HG02623 (cell line): ENCODE measurements around the gene NEK10.
"Not testable (repeated sequence)": the region's sequence is repeated elsewhere in the genome, so short reads cannot be mapped to it uniquely, and the experiment has no call there.

ENCODE experiments used
- ATAC-seq: cut with Tn5 transposase; IDR thresholded peaks from one replicate; pipeline ENCODE4 v1.9.1; 2021; ENCODE audit warnings: moderate library complexity; ENCODE audit not compliant: unreplicated experiment

Gene NEK10

GRCh38 chr3:27317096-27317495 is 52.1 kb downstream of the NEK10 start:
- no peak for ATAC-seq

- ATAC-seq: no peak
Observed at GRCh38 chr3:27315003-27315402, 54.2 kb downstream of the NEK10 start.

DNA sequence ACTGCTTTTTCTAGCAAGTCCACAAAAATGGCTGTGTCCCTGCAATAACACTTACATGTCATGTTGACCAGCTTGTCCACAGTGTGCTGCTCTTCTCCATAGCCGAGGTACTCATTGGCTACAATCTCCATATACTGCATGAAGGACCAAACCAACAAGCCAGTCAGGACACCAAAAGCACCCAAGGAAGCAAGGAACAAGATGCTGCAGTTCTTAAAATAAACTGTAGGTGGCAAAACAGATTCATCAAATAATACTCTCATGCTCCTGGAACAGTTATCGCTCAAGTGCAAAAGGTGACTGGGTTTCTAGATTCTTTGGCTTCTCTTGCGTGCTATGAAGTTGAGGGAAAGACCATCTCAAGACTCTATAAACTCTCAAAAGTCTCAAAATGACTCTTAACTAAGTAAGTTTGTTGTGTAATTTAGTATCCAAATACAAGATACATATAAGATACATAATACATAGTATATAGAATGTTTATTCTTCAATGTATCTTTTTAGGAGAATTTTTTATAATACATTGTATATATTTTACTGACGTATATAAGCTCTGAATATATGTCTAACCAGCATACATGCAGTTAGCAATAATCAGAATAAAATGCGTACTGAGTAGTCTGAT is 57.0 kb downstream of the NEK10 start:
- ATAC-seq: peak; percentile 90

- ATAC-seq: no peak
Observed at GRCh38 chr3:27311400-27311799, 57.8 kb downstream of the NEK10 start.

DNA sequence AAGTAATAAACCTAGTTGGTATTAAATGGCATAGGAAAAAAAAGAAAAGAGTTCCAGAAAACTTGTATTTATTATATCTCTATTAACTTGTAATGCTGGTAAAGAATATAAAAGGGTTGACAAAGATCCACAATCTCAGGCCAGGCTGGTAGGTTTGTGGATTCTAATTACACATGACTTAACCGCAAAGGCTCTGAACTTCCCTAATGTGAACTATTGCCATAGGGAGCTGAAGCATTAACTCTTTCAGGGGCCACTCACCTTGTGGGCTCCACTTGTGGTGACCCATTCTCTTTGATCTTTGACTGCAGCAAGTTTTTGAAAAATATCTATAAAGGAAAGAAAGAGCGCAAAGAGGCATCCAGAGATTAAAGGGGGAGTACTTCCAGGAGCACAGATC is 58.5 kb downstream of the NEK10 start:
- ATAC-seq: no peak

GRCh38 chr3:27307566-27307965 is 61.6 kb downstream of the NEK10 start:
- no peak for ATAC-seq

DNA sequence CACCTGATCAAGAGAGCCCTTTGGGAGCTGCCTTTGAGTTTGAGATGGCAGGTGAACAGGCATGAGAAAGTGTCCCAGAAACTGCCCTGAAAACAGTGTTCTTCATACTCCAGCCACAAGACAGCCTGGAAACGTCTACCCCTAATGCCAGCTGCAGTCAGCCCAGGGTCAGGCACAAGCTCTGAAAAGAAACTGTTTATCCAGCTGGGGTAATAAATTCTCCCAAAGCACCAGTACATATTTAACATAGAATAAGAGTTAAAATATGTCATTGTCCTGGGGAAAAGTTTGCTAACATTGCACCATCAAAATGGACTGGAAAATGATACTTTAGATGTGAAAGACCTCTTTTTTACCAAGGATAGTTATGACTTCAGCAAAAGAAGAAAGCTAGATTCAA is 66.3 kb downstream of the NEK10 start:
- ATAC-seq: no peak

GRCh38 chr3:27298981-27299380 is 70.2 kb downstream of the NEK10 start:
- ATAC-seq: not testable (repeated sequence)

DNA sequence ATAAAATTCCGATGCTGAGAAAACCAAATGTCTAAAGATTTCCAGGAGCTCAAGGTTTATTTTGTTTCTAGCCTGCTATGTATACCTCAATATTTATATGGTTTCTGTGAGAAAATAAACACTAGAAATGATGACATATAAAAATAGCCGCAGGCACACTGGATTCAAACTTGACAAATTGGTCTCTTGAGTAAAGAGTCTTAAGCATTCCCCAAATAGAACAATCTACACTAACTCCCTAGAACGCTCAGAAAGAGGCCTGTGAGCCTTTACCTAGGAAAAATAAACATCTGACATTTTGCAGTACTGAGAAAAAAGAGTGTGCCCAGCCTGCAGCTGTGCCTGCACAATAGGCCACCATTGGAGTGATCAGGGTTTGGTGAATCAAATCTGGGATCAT is 75.2 kb downstream of the NEK10 start:
- no peak for ATAC-seq

DNA sequence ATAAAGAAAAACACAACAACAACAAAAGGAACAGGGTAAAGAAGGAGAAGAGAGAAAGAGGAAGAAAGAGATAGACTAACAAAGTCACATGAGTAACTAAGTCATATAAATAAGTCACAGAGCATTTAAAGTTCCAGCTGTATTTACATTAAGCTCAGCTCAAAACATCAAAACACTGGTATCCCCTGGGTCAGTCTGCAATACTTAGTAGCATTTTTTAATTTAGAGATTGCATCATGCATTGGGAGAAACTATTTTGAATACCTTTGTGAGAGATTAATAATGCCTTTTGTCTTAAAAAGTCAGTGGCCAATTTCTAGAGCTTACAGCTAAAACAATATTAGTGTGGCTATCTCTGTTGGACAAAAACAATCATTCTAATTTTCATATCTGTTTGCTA is 78.4 kb downstream of the NEK10 start:
- no peak for ATAC-seq

- no peak for ATAC-seq
Observed at GRCh38 chr3:27289769-27290413, 79.3 kb downstream of the NEK10 start.

DNA sequence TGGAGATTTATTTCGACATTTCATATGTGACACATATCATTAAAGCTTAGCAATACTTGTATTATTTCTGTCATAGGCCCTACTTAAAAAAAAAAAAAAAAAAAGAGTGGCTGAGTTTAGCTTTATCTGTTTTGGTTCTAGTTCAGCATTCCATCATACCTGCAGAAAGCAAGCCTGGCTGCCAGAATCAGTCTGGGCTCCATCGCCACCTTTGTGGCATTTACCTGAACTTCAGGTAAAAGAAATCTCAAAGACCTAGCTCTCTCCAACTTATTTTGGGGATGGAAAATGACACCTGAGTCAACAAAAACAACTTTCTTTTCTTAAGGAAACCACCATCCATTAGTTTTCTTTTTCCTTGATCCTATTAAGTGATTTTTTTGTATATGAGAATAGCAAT is 82.1 kb downstream of the NEK10 start:
- ATAC-seq: no peak

DNA sequence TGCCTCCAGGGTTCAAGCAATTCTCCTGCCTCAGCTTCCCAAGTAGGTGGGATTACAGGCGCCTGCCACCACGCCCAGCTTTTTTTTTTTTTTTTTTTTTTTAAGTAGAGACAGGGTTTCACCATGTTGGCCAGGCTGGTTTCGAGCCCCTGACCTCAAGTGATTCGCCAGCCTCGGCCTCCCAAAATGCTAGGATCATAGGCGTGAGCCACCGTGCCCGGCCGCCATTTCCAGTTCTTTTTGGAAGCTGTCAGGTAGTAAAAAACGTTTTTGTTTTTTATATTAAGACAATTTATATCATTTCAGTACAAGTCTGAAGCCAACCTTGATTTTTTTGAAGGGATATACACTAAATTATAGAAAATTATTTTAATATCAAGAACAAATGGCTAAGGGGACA is 82.7 kb downstream of the NEK10 start:
- not testable (repeated sequence) for ATAC-seq

DNA sequence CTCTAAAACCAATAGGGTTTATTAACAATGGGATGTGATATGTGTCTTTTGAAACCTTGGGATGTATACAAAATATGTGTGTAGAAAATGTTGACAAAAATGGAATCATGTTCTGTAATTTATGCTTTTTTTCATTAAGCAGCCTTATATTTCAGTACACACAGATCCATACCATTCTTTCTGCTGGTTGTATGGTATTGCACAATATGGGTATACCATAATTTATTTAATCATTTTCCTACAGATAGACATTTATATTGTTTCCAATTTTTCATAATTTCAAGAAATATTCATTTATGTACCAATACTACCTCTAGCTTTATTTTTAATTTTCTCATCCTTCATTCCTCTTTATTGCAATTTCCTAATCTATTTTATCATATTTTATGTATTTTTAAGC is 83.5 kb downstream of the NEK10 start:
- ATAC-seq: no peak

DNA sequence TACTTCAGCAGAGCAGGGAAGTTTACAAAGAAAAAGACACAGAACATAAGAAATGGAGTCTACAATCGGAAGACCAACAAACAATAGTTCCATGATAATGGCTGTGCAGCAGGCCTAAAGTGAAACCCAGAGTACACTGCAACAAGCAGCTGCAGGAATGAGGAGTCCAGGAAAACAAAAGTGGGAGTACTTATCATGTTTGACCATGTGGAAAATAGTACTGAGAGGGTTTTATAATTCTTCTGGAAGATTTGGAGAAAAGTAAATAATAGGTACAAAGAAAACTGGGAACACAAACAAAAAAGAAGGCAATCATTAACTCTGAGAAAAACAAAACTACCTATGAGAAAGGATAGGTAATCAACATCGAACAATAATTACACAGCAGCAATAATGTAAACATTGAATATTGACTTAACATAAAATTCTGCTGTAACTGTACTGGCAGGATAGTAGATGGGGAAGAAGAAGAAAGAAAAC is 87.5 kb downstream of the NEK10 start:
- no peak for ATAC-seq

DNA sequence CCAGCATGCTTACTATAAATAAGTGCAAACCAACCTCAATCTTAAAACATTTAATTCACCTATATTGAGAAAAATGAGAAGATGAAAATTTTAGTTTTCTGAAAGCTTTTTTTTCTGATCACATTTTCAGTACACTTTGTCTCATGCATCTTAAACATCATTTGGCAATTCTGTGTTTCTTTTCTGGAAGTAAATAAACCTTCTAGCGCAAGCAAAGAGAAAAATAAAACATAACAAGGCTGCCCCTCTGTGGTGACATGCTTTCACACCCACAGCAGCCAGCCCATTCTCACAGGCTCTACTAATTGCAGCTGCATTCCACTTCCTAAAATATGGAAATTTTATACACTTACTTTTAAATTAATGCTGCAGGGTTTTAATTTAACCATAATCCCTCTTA is 90.1 kb downstream of the NEK10 start:
- no peak for ATAC-seq

DNA sequence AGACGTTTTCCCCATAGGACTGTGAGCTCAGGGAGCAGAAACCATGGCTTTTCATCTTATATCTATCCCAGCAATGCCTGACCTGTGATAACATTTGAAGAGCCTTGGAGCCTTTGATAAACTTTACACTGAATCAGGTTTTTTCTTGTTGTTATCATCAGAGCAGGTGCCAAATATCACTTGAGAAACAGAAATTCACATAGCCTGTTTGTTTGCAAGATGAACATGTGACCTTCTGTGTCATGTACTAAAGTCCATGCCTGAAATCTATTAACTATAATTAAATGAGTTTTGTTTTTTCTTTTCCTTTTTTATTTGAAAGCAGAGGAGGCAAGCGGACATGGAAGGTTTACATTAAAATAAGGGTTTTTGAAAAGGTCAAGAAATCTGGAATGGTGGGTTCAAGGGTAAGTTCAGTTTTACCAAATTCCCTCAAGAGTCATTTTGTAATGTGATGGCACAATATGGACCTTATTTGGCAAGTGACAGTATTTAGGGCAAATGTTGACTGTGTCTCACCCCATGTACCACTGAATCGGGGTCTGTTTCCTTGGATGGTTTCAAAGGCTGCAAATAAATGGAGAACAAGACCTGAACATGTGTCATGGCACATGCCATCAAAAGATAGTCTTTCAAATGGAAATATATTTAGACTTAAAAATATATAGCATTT is 90.7 kb downstream of the NEK10 start:
- ATAC-seq: no peak

GRCh38 chr3:27275441-27275990 is 93.7 kb downstream of the NEK10 start:
- ATAC-seq: no peak

- ATAC-seq: no peak
Observed at GRCh38 chr3:27271890-27272289, 97.3 kb downstream of the NEK10 start.

DNA sequence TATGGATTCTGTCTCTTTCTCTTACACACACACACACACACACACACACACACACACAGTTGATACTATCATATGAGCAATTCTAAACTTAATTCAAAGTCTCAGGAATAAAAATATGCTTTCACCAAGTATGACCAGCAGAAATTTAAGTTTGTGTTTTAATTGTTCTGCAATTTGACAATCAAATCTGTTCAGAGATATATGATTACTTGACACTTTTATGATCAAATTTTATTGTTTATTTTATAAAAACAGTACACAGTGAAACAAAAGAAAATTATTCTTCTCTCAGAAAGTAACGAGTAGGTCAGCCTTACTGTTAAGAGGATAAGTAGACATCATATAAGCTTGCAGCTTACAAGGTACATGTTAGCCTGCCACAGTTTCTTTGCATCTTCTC is 114.3 kb downstream of the NEK10 start:
- ATAC-seq: no peak

DNA sequence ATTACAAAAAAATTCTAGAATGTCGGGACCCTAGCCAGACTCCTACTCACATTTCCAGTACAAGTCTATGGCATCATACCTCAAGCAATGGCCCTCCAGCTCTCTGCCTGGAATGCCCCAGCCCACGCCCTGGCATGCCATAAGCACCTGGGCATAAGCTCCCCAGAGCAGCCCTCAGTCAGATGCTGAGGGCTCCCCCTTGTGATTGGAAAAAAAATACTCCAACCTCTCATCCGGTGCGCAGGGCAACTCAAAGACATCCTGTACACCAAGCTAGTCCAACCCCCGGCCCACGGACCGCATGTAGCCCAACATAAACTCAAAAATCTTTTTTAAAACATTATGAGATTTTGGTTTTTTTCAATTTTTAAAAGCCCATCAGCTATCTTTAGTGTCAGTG is 115.4 kb downstream of the NEK10 start:
- ATAC-seq: peak; percentile 96

- no peak for ATAC-seq
Observed at GRCh38 chr3:27253391-27253790, 115.8 kb downstream of the NEK10 start.
